Activated CD8-positive, alpha-beta T cell treated with anti-CD3 and anti-CD28 coated beads, Interleukin-2, amount 10 ng/mL, durations not matched to agents 7 days and 5 days (primary cell): ENCODE results near the gene CEBPZ. TPM values are rescaled to one million over a fixed set of nuclear protein-coding genes. Genes with fewer than 3 reads are reported as not detected.
A peak's percentile ranks its signal among the peaks of the same experiment; 100 is the strongest.

Experiments
- ATAC-seq: fragments of 150-1000 bp; cut with Tn5 transposase; one replicate; pipeline ENCODE4 v1.10.0; 2021; ENCODE audit warnings: moderate library complexity
- CTCF ChIA-PET: fragments of 350-600 bp; sonication (Branson Sonifier 250); formaldehyde crosslinking; loops from one replicate; lab custom pipeline; 2021; ENCODE audit warnings: antibody characterized with exemption; lab: Charles Lee
- POLR2A ChIA-PET: fragments of 350-600 bp; sonication (Branson Sonifier 250); formaldehyde crosslinking; loops from one replicate; lab custom pipeline; 2021; ENCODE audit warnings: antibody characterized with exemption; lab: Charles Lee
- DNase-seq: peaks from one replicate; pipeline ENCODE4 v3.0.0-alpha.2; 2020
- H3K27ac Mint-ChIP-seq: one replicate; pipeline ENCODE4 v1.8.0; 2021; ENCODE audit warnings: mild to moderate bottlenecking, mixed read lengths
- H3K27me3 Mint-ChIP-seq: one replicate; pipeline ENCODE4 v1.8.0; 2021; ENCODE audit warnings: low read depth, mixed read lengths
- H3K36me3 Mint-ChIP-seq: one replicate; pipeline ENCODE4 v1.8.0; 2021; ENCODE audit warnings: low read depth, mixed read lengths
- H3K4me1 Mint-ChIP-seq: one replicate; pipeline ENCODE4 v1.8.0; 2021; ENCODE audit warnings: low read depth, mixed read lengths
- H3K4me3 Mint-ChIP-seq: one replicate; pipeline ENCODE4 v1.8.0; 2021; ENCODE audit warnings: mild to moderate bottlenecking, mixed read lengths
- H3K9me3 Mint-ChIP-seq: one replicate; pipeline ENCODE4 v1.8.0; 2022; ENCODE audit warnings: mixed read lengths; ENCODE audit not compliant: insufficient read depth
- total RNA-seq, 2 experiments: library from RNA; stranded (reverse); gene quantifications; one replicate each; pipeline ENCODE4 v1.2.3, GENCODE V29; 2021

The CEBPZ gene, protein sequence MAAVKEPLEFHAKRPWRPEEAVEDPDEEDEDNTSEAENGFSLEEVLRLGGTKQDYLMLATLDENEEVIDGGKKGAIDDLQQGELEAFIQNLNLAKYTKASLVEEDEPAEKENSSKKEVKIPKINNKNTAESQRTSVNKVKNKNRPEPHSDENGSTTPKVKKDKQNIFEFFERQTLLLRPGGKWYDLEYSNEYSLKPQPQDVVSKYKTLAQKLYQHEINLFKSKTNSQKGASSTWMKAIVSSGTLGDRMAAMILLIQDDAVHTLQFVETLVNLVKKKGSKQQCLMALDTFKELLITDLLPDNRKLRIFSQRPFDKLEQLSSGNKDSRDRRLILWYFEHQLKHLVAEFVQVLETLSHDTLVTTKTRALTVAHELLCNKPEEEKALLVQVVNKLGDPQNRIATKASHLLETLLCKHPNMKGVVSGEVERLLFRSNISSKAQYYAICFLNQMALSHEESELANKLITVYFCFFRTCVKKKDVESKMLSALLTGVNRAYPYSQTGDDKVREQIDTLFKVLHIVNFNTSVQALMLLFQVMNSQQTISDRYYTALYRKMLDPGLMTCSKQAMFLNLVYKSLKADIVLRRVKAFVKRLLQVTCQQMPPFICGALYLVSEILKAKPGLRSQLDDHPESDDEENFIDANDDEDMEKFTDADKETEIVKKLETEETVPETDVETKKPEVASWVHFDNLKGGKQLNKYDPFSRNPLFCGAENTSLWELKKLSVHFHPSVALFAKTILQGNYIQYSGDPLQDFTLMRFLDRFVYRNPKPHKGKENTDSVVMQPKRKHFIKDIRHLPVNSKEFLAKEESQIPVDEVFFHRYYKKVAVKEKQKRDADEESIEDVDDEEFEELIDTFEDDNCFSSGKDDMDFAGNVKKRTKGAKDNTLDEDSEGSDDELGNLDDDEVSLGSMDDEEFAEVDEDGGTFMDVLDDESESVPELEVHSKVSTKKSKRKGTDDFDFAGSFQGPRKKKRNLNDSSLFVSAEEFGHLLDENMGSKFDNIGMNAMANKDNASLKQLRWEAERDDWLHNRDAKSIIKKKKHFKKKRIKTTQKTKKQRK
- total RNA-seq: 10 to 100 TPM; 46.7 to 54.4 TPM

DNA sequence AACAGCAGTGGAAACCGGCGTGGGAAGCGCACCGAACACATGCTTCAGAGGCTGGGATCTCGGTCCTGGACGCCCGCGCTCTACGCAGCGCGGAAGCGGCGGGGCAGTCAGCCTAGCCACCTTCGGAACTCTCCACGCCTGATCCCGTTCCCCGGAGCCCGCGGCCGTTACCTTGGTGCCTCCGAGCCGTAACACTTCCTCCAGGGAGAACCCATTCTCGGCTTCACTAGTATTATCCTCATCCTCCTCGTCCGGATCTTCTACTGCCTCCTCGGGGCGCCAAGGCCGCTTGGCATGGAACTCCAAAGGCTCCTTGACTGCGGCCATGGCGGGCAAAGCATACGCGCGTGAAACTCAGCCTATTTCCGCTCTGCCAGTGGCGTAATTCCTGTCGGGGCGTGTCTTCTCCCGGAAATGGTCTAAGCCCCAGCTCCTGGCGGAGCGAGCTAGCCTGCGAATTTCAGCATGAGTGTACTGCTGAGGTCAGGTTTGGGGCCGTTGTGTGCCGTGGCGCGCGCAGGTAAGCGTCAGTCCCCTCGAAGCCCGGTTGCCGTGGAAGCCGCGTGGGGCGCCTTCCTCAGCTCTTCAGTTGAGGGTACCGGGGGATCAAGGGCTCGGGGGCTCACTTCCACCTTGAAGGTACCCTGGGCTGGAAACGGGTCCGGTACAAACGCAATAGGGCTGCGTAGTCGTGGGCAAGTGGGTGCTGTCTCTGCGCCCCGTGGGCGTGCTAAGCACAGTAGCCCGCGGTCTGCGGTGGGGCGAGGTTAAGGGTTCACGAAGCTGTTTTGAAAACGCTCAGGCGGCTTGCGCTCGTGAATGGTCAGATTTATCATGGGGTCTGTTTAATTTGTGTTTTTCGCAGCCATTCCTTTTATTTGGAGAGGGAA is at the start of gene CEBPZ, which contains the start of gene NDUFAF7:
CEBPZ (minus strand) TSS at position 356 of the 890 bp plus-strand sequence; CDS start at position 327, 29 bp downstream.
NDUFAF7 (plus strand) TSS at position 418 of the 890 bp plus-strand sequence; CDS start at position 466, 48 bp downstream.
- ChIA-PET CTCF (interaction anchor here (0.8 to 1.3 kb wide), 3 partner anchors 8 to 75 kb away, joined by 3 to 6 read pairs (median 5); partner anchors contain the start of gene EIF2AK2), POLR2A (interaction anchor here (0.6 to 1.8 kb wide), 10 partner anchors 12 to 92 kb away, joined by 3 to 12 read pairs (median 4); partner anchors contain the start of genes CEBPZOS and EIF2AK2)
- Mint-ChIP-seq H3K4me3 (no peak within 1 kb of the TSS), H3K27me3 (no peaks in the 10 kb centered on the region), H3K9me3 (no peaks in the 10 kb centered on the region), H3K36me3 (peaks cover 36% of the 10 kb centered on the region), H3K4me1 (peaks cover 30% of the 10 kb centered on the region), H3K27ac (no peak within 1 kb of the TSS)
- ATAC-seq: peak; percentile 93
- DNase-seq: peak; percentile 90

DNA sequence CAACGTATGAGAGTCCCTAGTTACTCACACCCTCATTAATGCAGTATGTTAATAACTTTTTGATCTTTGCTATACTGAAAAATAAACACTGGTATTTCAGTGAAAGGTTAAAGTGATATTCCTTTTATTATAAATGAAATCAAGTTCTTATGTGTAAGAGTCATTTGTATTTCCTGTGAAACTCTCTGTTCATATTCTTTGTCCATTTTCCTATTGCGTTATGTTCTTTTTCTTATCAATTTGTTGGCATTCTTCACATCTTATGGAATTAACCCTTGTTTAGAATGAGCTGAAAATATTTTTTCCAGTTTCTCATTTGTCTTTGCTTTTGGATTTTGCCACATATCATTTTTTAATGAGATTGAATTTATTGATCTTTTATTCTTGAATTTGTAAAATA is 44.9 kb upstream of the CEBPZ start:
- Mint-ChIP-seq H3K27ac (no peak overlapping the region), H3K36me3 (peaks cover 12% of the 10 kb centered on the region), H3K4me1 (no peaks in the 10 kb centered on the region), H3K4me3 (no peak overlapping the region), H3K27me3 (no peaks in the 10 kb centered on the region), H3K9me3 (no peaks in the 10 kb centered on the region)
- POLR2A ChIA-PET: no interaction called here
- DNase-seq (no peak), ATAC-seq (no peak)
- CTCF ChIA-PET: interaction anchor here (1.0 kb wide), 1 partner anchor 9 kb away, joined by 3 read pairs; no protein-coding TSS in a partner anchor

DNA sequence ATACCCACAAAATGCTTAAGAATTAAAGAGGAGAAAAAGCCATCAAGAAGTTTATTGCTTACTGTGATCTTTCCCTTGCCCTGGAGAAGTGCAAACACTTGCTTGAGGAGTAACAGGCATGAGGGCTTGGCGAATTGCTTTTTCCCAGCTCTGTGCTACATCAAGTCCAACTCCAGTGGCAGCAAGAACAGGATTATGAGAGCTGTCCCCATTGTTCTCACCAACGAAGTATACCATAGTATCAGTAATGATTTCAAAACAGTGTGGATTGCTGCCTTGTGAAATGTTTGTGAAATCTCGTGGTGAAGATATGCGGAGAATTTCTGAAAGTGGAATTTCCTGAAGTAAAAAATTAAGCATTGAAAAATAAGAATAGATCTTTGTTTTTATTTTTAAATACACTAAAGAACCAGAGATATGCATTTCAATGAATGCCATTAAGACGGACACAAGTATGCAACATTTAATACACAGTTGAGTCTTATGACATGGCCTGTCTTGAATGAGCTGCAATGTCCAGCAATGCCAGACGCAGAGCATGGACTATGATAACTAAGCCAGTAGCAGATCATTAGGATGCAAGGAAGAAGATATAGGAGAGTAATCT is 43.1 kb upstream of the CEBPZ start:
- ATAC-seq (no peak), DNase-seq (no peak)
- H3K36me3 Mint-ChIP-seq: peaks cover 15% of the 10 kb centered on the region
- CTCF ChIA-PET: no interaction called here
- no peaks in the 10 kb centered on the region for H3K9me3 Mint-ChIP-seq
- H3K4me3 Mint-ChIP-seq: no peak overlapping the region
- H3K4me1 Mint-ChIP-seq: no peaks in the 10 kb centered on the region
- H3K27me3 Mint-ChIP-seq: no peaks in the 10 kb centered on the region
- POLR2A ChIA-PET: no interaction called here
- H3K27ac Mint-ChIP-seq: no peak overlapping the region

DNA sequence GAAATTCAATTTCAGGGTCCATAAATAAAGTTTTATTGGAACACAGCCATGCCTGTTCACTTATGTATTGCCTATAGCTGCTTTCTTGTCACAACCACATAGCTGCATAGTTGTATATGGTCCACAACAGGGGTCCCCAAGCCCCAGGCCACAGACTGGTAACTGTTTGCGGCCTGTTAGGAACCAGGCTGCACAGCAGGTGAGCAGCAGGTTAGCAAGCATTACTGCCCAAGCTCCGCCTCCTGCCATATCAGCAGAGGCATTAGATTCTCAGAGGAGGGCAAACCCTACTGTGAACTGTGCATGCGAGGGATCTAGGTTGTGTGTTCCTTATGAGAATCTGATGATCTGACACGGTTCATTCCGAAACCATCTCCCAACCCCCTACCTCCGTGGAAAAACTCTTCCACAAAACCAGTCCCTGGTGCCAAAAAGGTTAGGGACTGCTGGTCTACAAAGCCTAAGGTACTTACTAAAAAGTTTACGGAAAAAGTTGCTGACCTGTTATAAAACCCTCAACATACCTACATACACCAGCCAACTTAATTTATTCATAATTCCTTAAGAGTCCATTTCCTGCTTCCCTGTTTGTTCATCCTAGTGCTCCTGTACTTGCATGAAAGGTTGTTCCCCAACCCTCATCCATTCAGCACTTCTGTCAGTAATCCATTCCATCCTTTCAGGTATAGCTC is 40.1 kb upstream of the CEBPZ start:
- no peak overlapping the region for H3K27ac Mint-ChIP-seq
- H3K36me3 Mint-ChIP-seq: peaks cover 26% of the 10 kb centered on the region
- DNase-seq (no peak), ATAC-seq (no peak)
- no peaks in the 10 kb centered on the region for H3K4me1 Mint-ChIP-seq
- ChIA-PET POLR2A (interaction anchor here (0.6 kb wide), 1 partner anchor 1238 kb away, joined by 5 read pairs; no protein-coding TSS in a partner anchor), CTCF (no interaction called here)
- H3K9me3 Mint-ChIP-seq: no peaks in the 10 kb centered on the region
- no peak overlapping the region for H3K4me3 Mint-ChIP-seq
- no peaks in the 10 kb centered on the region for H3K27me3 Mint-ChIP-seq

DNA sequence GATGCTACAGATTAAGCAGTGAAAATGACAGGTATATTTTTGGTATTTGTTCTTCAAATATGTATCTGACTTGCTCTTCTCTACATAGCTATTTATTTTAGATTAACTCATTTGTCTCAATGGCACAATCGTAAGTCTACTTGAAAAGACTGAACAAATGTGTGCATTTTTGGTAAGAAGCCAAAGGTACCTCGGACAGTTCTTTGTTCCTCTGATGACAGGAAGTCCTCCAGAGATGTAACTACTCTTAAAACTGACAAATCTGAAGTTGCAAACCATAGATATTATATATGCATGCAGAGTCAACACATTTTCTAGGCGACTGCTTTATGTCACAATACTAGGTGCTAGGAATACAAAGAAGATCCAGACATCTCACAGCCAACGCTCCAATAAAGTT is 36.7 kb upstream of the CEBPZ start:
- no peaks in the 10 kb centered on the region for H3K9me3 Mint-ChIP-seq
- DNase-seq (no peak), ATAC-seq (no peak)
- CTCF ChIA-PET: interaction anchor here (1.0 to 3.0 kb wide), 2 partner anchors 9 to 609 kb away, joined by 3 to 6 read pairs; no protein-coding TSS in a partner anchor
- POLR2A ChIA-PET: no interaction called here
- no peaks in the 10 kb centered on the region for H3K27me3 Mint-ChIP-seq
- no peak overlapping the region for H3K27ac Mint-ChIP-seq
- H3K36me3 Mint-ChIP-seq: peaks cover 25% of the 10 kb centered on the region
- no peaks in the 10 kb centered on the region for H3K4me1 Mint-ChIP-seq
- H3K4me3 Mint-ChIP-seq: no peak overlapping the region

DNA sequence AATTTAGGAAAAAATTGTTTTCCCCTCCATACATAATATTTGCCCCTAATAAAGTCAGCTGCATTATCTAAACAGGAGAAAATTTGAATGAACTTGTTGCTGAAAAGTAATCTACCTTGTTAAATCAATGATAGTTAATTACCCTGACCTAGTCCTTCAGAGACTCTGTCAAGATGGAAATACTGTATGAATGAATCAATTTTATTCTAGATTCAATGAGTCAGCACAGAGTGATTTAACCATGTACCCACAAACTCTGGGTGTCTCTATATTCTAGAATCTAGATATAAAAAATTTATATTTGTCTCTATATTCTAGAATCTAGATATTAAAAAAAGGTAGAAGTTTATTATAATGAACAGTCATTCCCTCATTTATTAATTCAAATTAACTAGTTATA is 36.3 kb upstream of the CEBPZ start:
- ChIA-PET POLR2A (no interaction called here), CTCF (interaction anchor here (1.0 to 3.0 kb wide), 2 partner anchors 9 to 610 kb away, joined by 3 to 6 read pairs; no protein-coding TSS in a partner anchor)
- DNase-seq: no peak
- H3K36me3 Mint-ChIP-seq: peaks cover 25% of the 10 kb centered on the region
- H3K27ac Mint-ChIP-seq: no peak overlapping the region
- H3K9me3 Mint-ChIP-seq: no peaks in the 10 kb centered on the region
- no peaks in the 10 kb centered on the region for H3K4me1 Mint-ChIP-seq
- no peak overlapping the region for H3K4me3 Mint-ChIP-seq
- H3K27me3 Mint-ChIP-seq: no peaks in the 10 kb centered on the region
- no peak for ATAC-seq

DNA sequence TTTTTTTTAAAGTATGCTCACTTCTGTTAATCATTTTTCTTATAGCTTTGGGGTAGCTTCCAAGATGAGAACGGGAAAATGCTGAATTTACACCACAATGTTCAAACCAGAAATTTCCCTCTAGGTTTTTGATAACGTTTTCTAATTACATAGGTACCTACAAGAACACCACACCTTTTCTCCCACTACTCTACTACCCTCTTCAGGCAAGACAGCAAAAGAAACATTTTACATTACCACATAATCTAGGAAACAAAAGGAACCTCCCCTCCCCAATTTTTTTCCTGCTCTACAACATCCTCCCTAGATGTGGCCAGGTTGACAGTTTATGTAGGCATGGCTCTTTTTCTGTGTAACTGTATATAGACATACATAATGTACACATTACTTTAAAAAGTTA is 32.4 kb upstream of the CEBPZ start:
- POLR2A ChIA-PET: interaction anchor here (0.6 kb wide), 1 partner anchor 97 kb away, joined by 3 read pairs; no protein-coding TSS in a partner anchor

DNA sequence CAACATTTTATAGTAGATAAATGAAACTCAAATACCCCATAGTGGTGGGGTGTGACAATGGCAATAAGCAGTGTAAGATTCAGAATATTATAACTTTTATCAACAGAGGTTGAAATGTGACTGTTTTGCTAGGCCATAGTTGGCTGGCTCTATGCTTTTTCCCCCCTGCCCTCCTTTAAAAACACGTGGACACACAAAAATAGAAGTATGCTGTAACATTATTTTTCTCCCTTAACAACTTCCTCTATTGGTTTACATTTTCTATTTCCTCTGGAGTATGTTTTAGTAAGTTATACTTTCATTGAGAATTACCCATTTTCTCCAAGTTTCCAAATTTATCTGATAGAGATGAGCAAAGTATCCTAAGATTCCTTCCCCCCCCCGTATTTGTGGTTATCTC is 31.1 kb upstream of the CEBPZ start:
- ATAC-seq: no peak
- Mint-ChIP-seq H3K36me3 (peaks cover 29% of the 10 kb centered on the region), H3K27me3 (no peaks in the 10 kb centered on the region), H3K4me1 (no peaks in the 10 kb centered on the region), H3K4me3 (no peak overlapping the region), H3K27ac (no peak overlapping the region), H3K9me3 (no peaks in the 10 kb centered on the region)
- ChIA-PET CTCF (interaction anchor here (1.4 kb wide), 1 partner anchor 51 kb away, joined by 3 read pairs; no protein-coding TSS in a partner anchor), POLR2A (no interaction called here)
- no peak for DNase-seq

More for the DNA sequence above, 32.4 kb upstream of the CEBPZ start:
- Mint-ChIP-seq H3K4me1 (no peaks in the 10 kb centered on the region), H3K9me3 (no peaks in the 10 kb centered on the region), H3K36me3 (peaks cover 27% of the 10 kb centered on the region), H3K27ac (no peak overlapping the region), H3K4me3 (no peak overlapping the region), H3K27me3 (no peaks in the 10 kb centered on the region)
- ATAC-seq (no peak), DNase-seq (no peak)
- CTCF ChIA-PET: interaction anchor here (1.4 kb wide), 1 partner anchor 95 kb away, joined by 3 read pairs; no protein-coding TSS in a partner anchor

DNA sequence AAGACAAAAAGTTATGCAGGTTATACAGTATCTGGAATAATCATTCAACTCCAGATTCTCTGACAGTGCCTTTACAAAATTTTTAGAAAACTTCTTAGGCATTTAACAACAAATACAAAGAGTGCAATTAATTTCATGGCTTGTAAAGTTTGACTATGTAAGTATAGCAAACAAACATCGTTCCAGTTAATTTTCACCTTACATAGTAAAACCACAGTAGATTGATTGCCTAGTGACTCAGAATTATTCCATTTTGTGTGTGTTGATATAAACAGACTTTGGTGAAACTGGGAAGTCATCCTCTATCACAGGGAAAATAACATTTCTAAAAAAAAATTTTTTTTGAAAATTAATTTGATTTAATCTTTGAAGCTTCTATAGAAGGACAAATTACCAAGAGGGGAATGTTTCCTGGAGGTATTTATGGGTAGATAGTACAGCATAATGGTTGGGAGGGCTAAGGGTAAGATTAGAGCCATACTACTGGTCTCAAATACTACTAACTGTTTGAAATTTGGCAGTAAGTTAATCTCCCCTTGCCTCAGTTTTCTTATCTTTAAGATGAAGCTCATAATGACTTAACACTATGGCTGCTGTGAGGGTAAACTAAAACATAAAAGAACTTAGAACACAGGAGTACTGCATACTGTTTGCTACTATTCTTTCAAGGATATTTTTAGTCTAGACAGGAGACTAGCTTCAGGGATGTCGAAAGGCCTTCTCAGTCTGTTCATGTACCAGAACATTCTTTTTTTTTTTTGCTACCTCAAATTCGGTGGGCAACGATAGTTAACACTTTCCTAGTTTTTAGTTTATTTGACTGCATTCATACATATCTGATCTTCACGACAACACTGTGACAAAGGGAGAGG is 19.7 kb upstream of the CEBPZ start:
- POLR2A ChIA-PET: no interaction called here
- no peaks in the 10 kb centered on the region for H3K27me3 Mint-ChIP-seq
- no peak overlapping the region for H3K4me3 Mint-ChIP-seq
- no peak for DNase-seq
- no peaks in the 10 kb centered on the region for H3K4me1 Mint-ChIP-seq
- no peak overlapping the region for H3K27ac Mint-ChIP-seq
- CTCF ChIA-PET: interaction anchor here (1.2 kb wide), 1 partner anchor 626 kb away, joined by 4 read pairs; no protein-coding TSS in a partner anchor
- ATAC-seq: no peak
- H3K36me3 Mint-ChIP-seq: peaks cover 58% of the 10 kb centered on the region
- no peaks in the 10 kb centered on the region for H3K9me3 Mint-ChIP-seq
